ENCODE data around the gene LZTFL1. TPM values are rescaled to one million over a fixed set of nuclear protein-coding genes. Genes with fewer than 3 reads are reported as not detected.

The LZTFL1 gene
- total and polyA plus RNA-seq, 2 experiments from 2014 or later = 6.3 to 13.9 TPM

DNA sequence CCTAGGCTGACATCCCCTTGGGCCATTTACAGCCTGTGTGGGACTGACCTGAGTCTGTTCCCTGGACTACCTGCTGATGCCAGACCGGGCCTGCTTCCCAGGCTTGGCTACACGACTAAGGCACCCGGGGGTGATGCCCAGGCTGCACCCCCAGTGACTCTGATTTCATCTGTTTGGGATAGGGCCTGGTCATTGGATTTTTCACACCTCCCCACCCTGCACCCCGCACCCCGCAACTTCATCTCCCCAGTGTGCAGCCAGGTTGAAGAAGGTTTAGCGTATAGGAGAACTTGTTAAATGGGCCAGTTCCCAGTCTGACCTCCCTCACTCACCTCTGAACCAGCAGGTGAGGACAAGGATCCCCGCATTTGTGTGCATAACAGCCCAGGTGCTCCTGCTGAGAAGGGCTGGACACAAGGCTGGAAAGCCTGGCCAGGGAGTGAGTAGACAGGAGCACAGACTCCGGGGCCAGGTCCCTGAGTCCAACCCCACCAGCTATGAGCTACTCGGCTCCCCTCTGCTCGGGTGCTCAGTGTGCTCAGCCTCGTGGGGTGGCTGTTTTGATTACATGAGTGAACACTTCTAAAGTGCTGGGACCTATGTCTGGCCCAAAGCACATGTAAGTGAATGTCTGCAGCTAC is 64.1 kb downstream of the LZTFL1 start:
- no peak for DNase-seq (ENCODE audit: low spot score)

More for the DNA sequence above, 64.1 kb downstream of the LZTFL1 start:
- Mint-ChIP-seq H3K4me3 (no peak overlapping the region), H3K9me3 (no peaks in the 10 kb centered on the region), H3K27me3 (ENCODE audit: insufficient read depth, low read depth, poor library complexity) (peaks cover 6% of the 10 kb centered on the region), H3K4me1 (peaks cover 12% of the 10 kb centered on the region), H3K27ac (no peak overlapping the region), H3K36me3 (ENCODE audit: low read depth) (no peaks in the 10 kb centered on the region)
- H4K20me1 ChIP-seq (replicated peaks; ENCODE audit: insufficient read depth) = no peaks in the 10 kb centered on the region
- H3K27ac ChIP-seq (ENCODE audit: low read depth) = no peak overlapping the region
- H3K4me1 ChIP-seq (ENCODE audit: insufficient read depth) = peaks cover 6% of the 10 kb centered on the region
- TF ChIP-seq, protein P1, sequence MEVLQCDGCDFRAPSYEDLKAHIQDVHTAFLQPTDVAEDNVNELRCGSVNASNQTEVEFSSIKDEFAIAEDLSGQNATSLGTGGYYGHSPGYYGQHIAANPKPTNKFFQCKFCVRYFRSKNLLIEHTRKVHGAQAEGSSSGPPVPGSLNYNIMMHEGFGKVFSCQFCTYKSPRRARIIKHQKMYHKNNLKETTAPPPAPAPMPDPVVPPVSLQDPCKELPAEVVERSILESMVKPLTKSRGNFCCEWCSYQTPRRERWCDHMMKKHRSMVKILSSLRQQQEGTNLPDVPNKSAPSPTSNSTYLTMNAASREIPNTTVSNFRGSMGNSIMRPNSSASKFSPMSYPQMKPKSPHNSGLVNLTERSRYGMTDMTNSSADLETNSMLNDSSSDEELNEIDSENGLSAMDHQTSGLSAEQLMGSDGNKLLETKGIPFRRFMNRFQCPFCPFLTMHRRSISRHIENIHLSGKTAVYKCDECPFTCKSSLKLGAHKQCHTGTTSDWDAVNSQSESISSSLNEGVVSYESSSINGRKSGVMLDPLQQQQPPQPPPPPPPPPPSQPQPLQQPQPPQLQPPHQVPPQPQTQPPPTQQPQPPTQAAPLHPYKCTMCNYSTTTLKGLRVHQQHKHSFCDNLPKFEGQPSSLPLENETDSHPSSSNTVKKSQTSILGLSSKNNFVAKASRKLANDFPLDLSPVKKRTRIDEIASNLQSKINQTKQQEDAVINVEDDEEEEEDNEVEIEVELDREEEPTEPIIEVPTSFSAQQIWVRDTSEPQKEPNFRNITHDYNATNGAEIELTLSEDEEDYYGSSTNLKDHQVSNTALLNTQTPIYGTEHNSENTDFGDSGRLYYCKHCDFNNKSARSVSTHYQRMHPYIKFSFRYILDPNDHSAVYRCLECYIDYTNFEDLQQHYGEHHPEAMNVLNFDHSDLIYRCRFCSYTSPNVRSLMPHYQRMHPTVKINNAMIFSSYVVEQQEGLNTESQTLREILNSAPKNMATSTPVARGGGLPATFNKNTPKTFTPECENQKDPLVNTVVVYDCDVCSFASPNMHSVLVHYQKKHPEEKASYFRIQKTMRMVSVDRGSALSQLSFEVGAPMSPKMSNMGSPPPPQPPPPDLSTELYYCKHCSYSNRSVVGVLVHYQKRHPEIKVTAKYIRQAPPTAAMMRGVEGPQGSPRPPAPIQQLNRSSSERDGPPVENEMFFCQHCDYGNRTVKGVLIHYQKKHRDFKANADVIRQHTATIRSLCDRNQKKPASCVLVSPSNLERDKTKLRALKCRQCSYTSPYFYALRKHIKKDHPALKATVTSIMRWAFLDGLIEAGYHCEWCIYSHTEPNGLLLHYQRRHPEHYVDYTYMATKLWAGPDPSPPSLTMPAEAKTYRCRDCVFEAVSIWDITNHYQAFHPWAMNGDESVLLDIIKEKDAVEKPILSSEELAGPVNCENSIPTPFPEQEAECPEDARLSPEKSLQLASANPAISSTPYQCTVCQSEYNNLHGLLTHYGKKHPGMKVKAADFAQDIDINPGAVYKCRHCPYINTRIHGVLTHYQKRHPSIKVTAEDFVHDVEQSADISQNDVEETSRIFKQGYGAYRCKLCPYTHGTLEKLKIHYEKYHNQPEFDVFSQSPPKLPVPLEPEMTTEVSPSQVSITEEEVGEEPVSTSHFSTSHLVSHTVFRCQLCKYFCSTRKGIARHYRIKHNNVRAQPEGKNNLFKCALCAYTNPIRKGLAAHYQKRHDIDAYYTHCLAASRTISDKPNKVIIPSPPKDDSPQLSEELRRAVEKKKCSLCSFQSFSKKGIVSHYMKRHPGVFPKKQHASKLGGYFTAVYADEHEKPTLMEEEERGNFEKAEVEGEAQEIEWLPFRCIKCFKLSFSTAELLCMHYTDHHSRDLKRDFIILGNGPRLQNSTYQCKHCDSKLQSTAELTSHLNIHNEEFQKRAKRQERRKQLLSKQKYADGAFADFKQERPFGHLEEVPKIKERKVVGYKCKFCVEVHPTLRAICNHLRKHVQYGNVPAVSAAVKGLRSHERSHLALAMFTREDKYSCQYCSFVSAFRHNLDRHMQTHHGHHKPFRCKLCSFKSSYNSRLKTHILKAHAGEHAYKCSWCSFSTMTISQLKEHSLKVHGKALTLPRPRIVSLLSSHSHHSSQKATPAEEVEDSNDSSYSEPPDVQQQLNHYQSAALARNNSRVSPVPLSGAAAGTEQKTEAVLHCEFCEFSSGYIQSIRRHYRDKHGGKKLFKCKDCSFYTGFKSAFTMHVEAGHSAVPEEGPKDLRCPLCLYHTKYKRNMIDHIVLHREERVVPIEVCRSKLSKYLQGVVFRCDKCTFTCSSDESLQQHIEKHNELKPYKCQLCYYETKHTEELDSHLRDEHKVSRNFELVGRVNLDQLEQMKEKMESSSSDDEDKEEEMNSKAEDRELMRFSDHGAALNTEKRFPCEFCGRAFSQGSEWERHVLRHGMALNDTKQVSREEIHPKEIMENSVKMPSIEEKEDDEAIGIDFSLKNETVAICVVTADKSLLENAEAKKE (CRISPR knock-in tag; IDR thresholded peaks at IDR 0.05) = no peak
- no peak for TF ChIP-seq EZH2 (IDR thresholded peaks at IDR 0.05; ENCODE audit: low read depth, unreplicated experiment)
- no peak for TF ChIP-seq EZH2phosphoT487 (IDR thresholded peaks at IDR 0.05; ENCODE audit: unreplicated experiment)
- TF ChIP-seq ZNF114 (CRISPR knock-in tag; IDR thresholded peaks at IDR 0.05) = no peak
- TF ChIP-seq NANOG (IDR thresholded peaks at IDR 0.05; ENCODE audit: borderline replicate concordance) = no peak
- TF ChIP-seq, protein P2, sequence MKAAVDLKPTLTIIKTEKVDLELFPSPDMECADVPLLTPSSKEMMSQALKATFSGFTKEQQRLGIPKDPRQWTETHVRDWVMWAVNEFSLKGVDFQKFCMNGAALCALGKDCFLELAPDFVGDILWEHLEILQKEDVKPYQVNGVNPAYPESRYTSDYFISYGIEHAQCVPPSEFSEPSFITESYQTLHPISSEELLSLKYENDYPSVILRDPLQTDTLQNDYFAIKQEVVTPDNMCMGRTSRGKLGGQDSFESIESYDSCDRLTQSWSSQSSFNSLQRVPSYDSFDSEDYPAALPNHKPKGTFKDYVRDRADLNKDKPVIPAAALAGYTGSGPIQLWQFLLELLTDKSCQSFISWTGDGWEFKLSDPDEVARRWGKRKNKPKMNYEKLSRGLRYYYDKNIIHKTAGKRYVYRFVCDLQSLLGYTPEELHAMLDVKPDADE (IDR thresholded peaks at IDR 0.05) = no peak
- TF ChIP-seq, protein P3, sequence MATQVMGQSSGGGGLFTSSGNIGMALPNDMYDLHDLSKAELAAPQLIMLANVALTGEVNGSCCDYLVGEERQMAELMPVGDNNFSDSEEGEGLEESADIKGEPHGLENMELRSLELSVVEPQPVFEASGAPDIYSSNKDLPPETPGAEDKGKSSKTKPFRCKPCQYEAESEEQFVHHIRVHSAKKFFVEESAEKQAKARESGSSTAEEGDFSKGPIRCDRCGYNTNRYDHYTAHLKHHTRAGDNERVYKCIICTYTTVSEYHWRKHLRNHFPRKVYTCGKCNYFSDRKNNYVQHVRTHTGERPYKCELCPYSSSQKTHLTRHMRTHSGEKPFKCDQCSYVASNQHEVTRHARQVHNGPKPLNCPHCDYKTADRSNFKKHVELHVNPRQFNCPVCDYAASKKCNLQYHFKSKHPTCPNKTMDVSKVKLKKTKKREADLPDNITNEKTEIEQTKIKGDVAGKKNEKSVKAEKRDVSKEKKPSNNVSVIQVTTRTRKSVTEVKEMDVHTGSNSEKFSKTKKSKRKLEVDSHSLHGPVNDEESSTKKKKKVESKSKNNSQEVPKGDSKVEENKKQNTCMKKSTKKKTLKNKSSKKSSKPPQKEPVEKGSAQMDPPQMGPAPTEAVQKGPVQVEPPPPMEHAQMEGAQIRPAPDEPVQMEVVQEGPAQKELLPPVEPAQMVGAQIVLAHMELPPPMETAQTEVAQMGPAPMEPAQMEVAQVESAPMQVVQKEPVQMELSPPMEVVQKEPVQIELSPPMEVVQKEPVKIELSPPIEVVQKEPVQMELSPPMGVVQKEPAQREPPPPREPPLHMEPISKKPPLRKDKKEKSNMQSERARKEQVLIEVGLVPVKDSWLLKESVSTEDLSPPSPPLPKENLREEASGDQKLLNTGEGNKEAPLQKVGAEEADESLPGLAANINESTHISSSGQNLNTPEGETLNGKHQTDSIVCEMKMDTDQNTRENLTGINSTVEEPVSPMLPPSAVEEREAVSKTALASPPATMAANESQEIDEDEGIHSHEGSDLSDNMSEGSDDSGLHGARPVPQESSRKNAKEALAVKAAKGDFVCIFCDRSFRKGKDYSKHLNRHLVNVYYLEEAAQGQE (IDR thresholded peaks at IDR 0.05; ENCODE audit: unreplicated experiment) = no peak
- no peak for TF ChIP-seq STAT1 (IDR thresholded peaks at IDR 0.05; ENCODE audit: unreplicated experiment)
- TF ChIP-seq ZNF331 (CRISPR knock-in tag; IDR thresholded peaks at IDR 0.05; ENCODE audit: low read depth) = no peak
- TF ChIP-seq JUNB (IDR thresholded peaks at IDR 0.05; ENCODE audit: unreplicated experiment) = no peak
- no peak for TF ChIP-seq CREB1 (CRISPR knock-in tag; IDR thresholded peaks at IDR 0.05; ENCODE audit: low read depth)
- H3K79me2 ChIP-seq (replicated peaks; ENCODE audit: insufficient read depth) = no peaks in the 10 kb centered on the region
- no peak overlapping the region for H3K4me2 ChIP-seq
- H3F3A ChIP-seq (replicated peaks; ENCODE audit: low read depth) = no peaks in the 10 kb centered on the region
- no peaks in the 10 kb centered on the region for H3K27me3 ChIP-seq (ENCODE audit: insufficient read depth)
- ATAC-seq = no peak
- H3K9me2 ChIP-seq (ENCODE audit: insufficient read depth) = 0 out of 2 replicates have a peak, but pooled peaks cover 17% of the 10 kb centered on the region
- no peak overlapping the region for H3K4me3 ChIP-seq
- no peak overlapping the region for H2AFZ ChIP-seq
- H3K36me3 ChIP-seq (ENCODE audit: insufficient read depth) = no peaks in the 10 kb centered on the region

Data from GM23338 (cell line).